Activated effector memory CD4-positive, alpha-beta T cell treated with Interleukin-2 at 50 U/mL for 16 hours (primary cell): Measurements from ENCODE around the gene TBXAS1.
"Not testable (repeated sequence)": the region's sequence is repeated elsewhere in the genome, so short reads cannot be mapped to it uniquely, and the experiment has no call there.

Source experiments
- DNase-seq: peaks from one replicate; pipeline ENCODE4 v3.0.0-alpha.2; 2020

The TBXAS1 gene

GRCh38 chr7:139828446-139828845 lies 618 bp upstream of the TBXAS1 start:
- DNase-seq = no peak

- no peak for DNase-seq
Observed at GRCh38 chr7:139829775-139830117, 682 bp downstream of the TBXAS1 start.

- DNase-seq = no peak
Observed at GRCh38 chr7:139830292-139830691, 1.2 kb downstream of the TBXAS1 start.

- DNase-seq = no peak
Observed at GRCh38 chr7:139830782-139831501, 1.9 kb downstream of the TBXAS1 start.

GRCh38 chr7:139835848-139836247 lies 6.8 kb downstream of the TBXAS1 start:
- DNase-seq = not testable (repeated sequence)

GRCh38 chr7:139837291-139837690 lies 8.2 kb downstream of the TBXAS1 start:
- DNase-seq = not testable (repeated sequence)

- DNase-seq = no peak
Observed at GRCh38 chr7:139838276-139838675, 9.2 kb downstream of the TBXAS1 start.

GRCh38 chr7:139838876-139839275 lies 9.8 kb downstream of the TBXAS1 start:
- DNase-seq = no peak

GRCh38 chr7:139840776-139841175 lies 11.7 kb downstream of the TBXAS1 start:
- DNase-seq = no peak

- no peak for DNase-seq
Observed at GRCh38 chr7:139842401-139843210, 13.5 kb downstream of the TBXAS1 start.

- not testable (repeated sequence) for DNase-seq
Observed at GRCh38 chr7:139843211-139843537, 14.1 kb downstream of the TBXAS1 start.

GRCh38 chr7:139844779-139845442 lies 15.8 kb downstream of the TBXAS1 start:
- no peak for DNase-seq

- DNase-seq = no peak
Observed at GRCh38 chr7:139845443-139845805, 16.4 kb downstream of the TBXAS1 start.

GRCh38 chr7:139846297-139846696 lies 17.2 kb downstream of the TBXAS1 start:
- DNase-seq = no peak

- DNase-seq = no peak
Observed at GRCh38 chr7:139848274-139848673, 19.2 kb downstream of the TBXAS1 start.

GRCh38 chr7:139850906-139851305 lies 21.8 kb downstream of the TBXAS1 start:
- no peak for DNase-seq

- no peak for DNase-seq
Observed at GRCh38 chr7:139851770-139852481, 22.9 kb downstream of the TBXAS1 start.

GRCh38 chr7:139852482-139852845 lies 23.4 kb downstream of the TBXAS1 start:
- no peak for DNase-seq

- no peak for DNase-seq
Observed at GRCh38 chr7:139853506-139854123, 24.6 kb downstream of the TBXAS1 start.

GRCh38 chr7:139854124-139854511 lies 25.1 kb downstream of the TBXAS1 start:
- no peak for DNase-seq

- DNase-seq = no peak
Observed at GRCh38 chr7:139854803-139855497, 25.9 kb downstream of the TBXAS1 start.

GRCh38 chr7:139855498-139856270 lies 26.6 kb downstream of the TBXAS1 start:
- no peak for DNase-seq
